K562 (cell line): ENCODE data around the gene VPS9D1. TPM values are rescaled to one million over a fixed set of nuclear protein-coding genes. Genes with fewer than 3 reads are reported as not detected.

ENCODE experiments used
- BCOR ChIP-seq: fragments of 450-650 bp; IDR thresholded peaks from 2 replicates; pipeline ENCODE4 v1.6.1; 2016
- DMBX1 ChIP-seq: fragments of 250-450 bp; sonication (Bioruptor Pico); IDR thresholded peaks from 2 replicates; pipeline ENCODE4 v1.8.0; 2022; ENCODE audit warnings: inconsistent platforms, mild to moderate bottlenecking, moderate library complexity, borderline replicate concordance
- E2F3 ChIP-seq: fragments of 250-450 bp; sonication (Bioruptor Pico); IDR thresholded peaks from 2 replicates; pipeline ENCODE4 v1.4.0; 2020; ENCODE audit warnings: mild to moderate bottlenecking
- EP400 ChIP-seq: fragments of 450-650 bp; IDR thresholded peaks from 2 replicates; pipeline ENCODE4 v1.6.1; 2017; ENCODE audit warnings: antibody characterized with exemption, mild to moderate bottlenecking, moderate library complexity
- FIP1L1 ChIP-seq: fragments of 200-400 bp; formaldehyde crosslinking; IDR thresholded peaks from 2 replicates; pipeline ENCODE4 v1.6.1; 2018; ENCODE audit warnings: mild to moderate bottlenecking, low read depth, low read length; ENCODE audit not compliant: poor library complexity, severe bottlenecking
- KAT2B ChIP-seq: IDR thresholded peaks from one replicate; pipeline ENCODE4 v1.6.1; 2012; ENCODE audit warnings: low read depth, mild to moderate bottlenecking, control low read depth, inconsistent platforms, low read length, moderate library complexity
- KAT7 ChIP-seq: sonication (generic); formaldehyde crosslinking; IDR thresholded peaks from 2 replicates; pipeline ENCODE4 v1.8.0; 2022; ENCODE audit warnings: missing genetic modification reagents, mild to moderate bottlenecking, borderline replicate concordance
- L3MBTL2 ChIP-seq: fragments of 450-650 bp; IDR thresholded peaks from 2 replicates; pipeline ENCODE4 v1.6.1; 2016; ENCODE audit warnings: mild to moderate bottlenecking, moderate library complexity
- MBD2 ChIP-seq: sonication (generic); IDR thresholded peaks from 2 replicates; pipeline ENCODE4 v1.6.1; 2016; ENCODE audit warnings: low read depth, borderline replicate concordance
- MEF2A ChIP-seq: IDR thresholded peaks from 2 replicates; pipeline ENCODE4 v1.6.1; 2011; ENCODE audit warnings: low read depth, mild to moderate bottlenecking, low read length, moderate library complexity; ENCODE audit not compliant: control insufficient read depth
- MYC ChIP-seq, 2 experiments: fragments of 250-450 bp in 1 of 2; sonication (Bioruptor Pico) in 1 of 2; IDR thresholded peaks; 2 replicates each; pipeline versions ENCODE4 v1.5.1 to v1.6.1; 2012 to 2021; ENCODE audit warnings: low read depth in 2 of 2, borderline replicate concordance in 1 of 2, improper control_type of control experiment in 1 of 2, low read length in 1 of 2, mild to moderate bottlenecking in 1 of 2, moderate library complexity in 1 of 2
- NBN ChIP-seq: fragments of 450-650 bp; IDR thresholded peaks from 2 replicates; pipeline ENCODE4 v1.6.1; 2016; ENCODE audit warnings: low read depth, mild to moderate bottlenecking
- POLR2AphosphoS2 ChIP-seq: IDR thresholded peaks from 2 replicates; pipeline ENCODE4 v1.6.1; 2012; ENCODE audit warnings: low read length, improper control_type of control experiment
- POLR2AphosphoS5 ChIP-seq: IDR thresholded peaks from 2 replicates; pipeline ENCODE4 v1.6.1; 2011; ENCODE audit warnings: mild to moderate bottlenecking, low read depth, low read length, moderate library complexity; ENCODE audit not compliant: control insufficient read depth, insufficient read depth
- SAP30 ChIP-seq: fragments of 200-600 bp; sonication (generic); IDR thresholded peaks from 2 replicates; pipeline ENCODE4 v1.6.1; 2012; ENCODE audit warnings: borderline replicate concordance, low read depth, mild to moderate bottlenecking, moderate library complexity, low read length, control low read depth, inconsistent platforms; ENCODE audit not compliant: insufficient read depth, poor library complexity, severe bottlenecking
- SMARCC2 ChIP-seq: fragments of 450-650 bp; IDR thresholded peaks from 2 replicates; pipeline ENCODE4 v1.6.1; 2017; ENCODE audit warnings: antibody characterized with exemption, moderate library complexity, mild to moderate bottlenecking, low read depth
- SP1 ChIP-seq: sonication (generic); formaldehyde crosslinking; IDR thresholded peaks from 2 replicates; pipeline ENCODE4 v1.8.1; 2022; ENCODE audit warnings: mild to moderate bottlenecking, missing genetic modification reagents
- STAG1 ChIP-seq: sonication (generic); formaldehyde crosslinking; IDR thresholded peaks from 2 replicates; pipeline ENCODE4 v1.5.0; 2020; ENCODE audit warnings: missing genetic modification reagents, borderline replicate concordance
- TAF15 ChIP-seq: fragments of 200-400 bp; formaldehyde crosslinking; IDR thresholded peaks from 2 replicates; pipeline ENCODE4 v1.6.1; 2017; ENCODE audit warnings: mild to moderate bottlenecking, low read depth, low read length, moderate library complexity
- TBP ChIP-seq: optimal IDR thresholded peaks from 2 replicates; pipeline ENCODE3; 2011; ENCODE audit warnings: low read depth, low read length, improper control_type of control experiment
- THRB ChIP-seq: fragments of 450-650 bp; formaldehyde crosslinking; conservative IDR thresholded peaks from 2 replicates; pipeline ENCODE4 v1.4.0; 2022; ENCODE audit warnings: mild to moderate bottlenecking, missing genetic modification characterization
- UBTF ChIP-seq, 2 experiments: IDR thresholded peaks; 2 replicates each; pipeline ENCODE4 v1.6.1; 2012; ENCODE audit warnings: improper control_type of control experiment in 2 of 2, low read depth in 2 of 2, low read length in 2 of 2, borderline replicate concordance in 1 of 2
- ZNF3 ChIP-seq: fragments of 250-450 bp; sonication (Bioruptor Pico); IDR thresholded peaks from 2 replicates; pipeline ENCODE4 v1.5.0; 2021; ENCODE audit warnings: mild to moderate bottlenecking, moderate library complexity
- polyA plus RNA-seq, 8 experiments: library from polyadenylated mRNA; depleted of rRNA in 4 of 8; stranded (reverse) in 5 of 8; unstranded in 3 of 8; fragments of >200 nt; fragmentation: Nextera tagmentation in 2 of 8; fragmentation: Illumina TruSeq in 1 of 8; extraction: Ambion mirVana in 2 of 8; extraction: Trizol in 1 of 8; gene quantifications; 2 replicates each; pipeline versions ENCODE4 v1.2.1 to v1.2.3, GENCODE V29; 2011 to 2014; ENCODE audit warnings: inconsistent platforms in 1 of 8, missing spikeins in 1 of 8
- total RNA-seq, 7 experiments: library from RNA; depleted of rRNA in 6 of 7; stranded (reverse); fragments of >200 nt in 6 of 7; fragmentation: Illumina TruSeq in 2 of 7; extraction: Trizol in 2 of 7; gene quantifications; 2 replicates each; pipeline versions ENCODE4 v1.2.1 to v1.2.3, GENCODE V29; 2011 to 2021; ENCODE audit warnings: low replicate concordance in 1 of 7

The VPS9D1 gene
- total and polyA plus RNA-seq, 9 of the 15 experiments (the other 6 are each of a cell fraction or from before 2014, with no cell fraction given), result 0.33 to 3.1 (median 1.1) TPM

- TF ChIP-seq KAT7 (CRISPR knock-in tag) (no peak), THRB (CRISPR knock-in tag) (no peak), BCOR (no peak), SAP30 (peak; percentile 82), MEF2A (no peak), EP400 (peak; percentile 95), MYC (IDR thresholded peaks at IDR 0.05; ENCODE audit: low read depth, low read length) (peak; percentile 95), MYC (CRISPR knock-in tag; IDR thresholded peaks at IDR 0.05; ENCODE audit: borderline replicate concordance, low read depth) (peak; percentile 94), POLR2AphosphoS5 (peak; percentile 84), SMARCC2 (no peak), FIP1L1 (peak; percentile 32), L3MBTL2 (peak; percentile 80), SP1 (CRISPR knock-in tag) (peak; percentile 82), POLR2AphosphoS2 (0 out of 2 replicates have a peak, but pooled peaks have one; percentile 39), E2F3 (0 out of 2 replicates have a peak, but pooled peaks have one; percentile 31), ZNF3 (CRISPR knock-in tag) (no peak), TBP (peak; percentile 81), NBN (no peak), UBTF (IDR thresholded peaks at IDR 0.05; ENCODE audit: borderline replicate concordance in 1 of 2, low read depth in 2 of 2, low read length in 2 of 2) (no peak), KAT2B (no peak), TAF15 (no peak), MBD2 (peak; percentile 56; the same call in 1 of the 2 replicates), DMBX1 (CRISPR knock-in tag) (0 out of 2 replicates have a peak, but pooled peaks have one; percentile 22), STAG1 (CRISPR knock-in tag) (no peak)
These were observed 9.0 kb downstream of the VPS9D1 start (continued) for GRCh38 chr16:89711601-89712273.
